Measurements from ENCODE around the gene AFDN. TPM values are rescaled to one million over a fixed set of nuclear protein-coding genes. Genes with fewer than 3 reads are reported as not detected.

AFDN gene
- polyA plus RNA-seq, 1 donor from 2014 or later = 5.7 TPM

DNA sequence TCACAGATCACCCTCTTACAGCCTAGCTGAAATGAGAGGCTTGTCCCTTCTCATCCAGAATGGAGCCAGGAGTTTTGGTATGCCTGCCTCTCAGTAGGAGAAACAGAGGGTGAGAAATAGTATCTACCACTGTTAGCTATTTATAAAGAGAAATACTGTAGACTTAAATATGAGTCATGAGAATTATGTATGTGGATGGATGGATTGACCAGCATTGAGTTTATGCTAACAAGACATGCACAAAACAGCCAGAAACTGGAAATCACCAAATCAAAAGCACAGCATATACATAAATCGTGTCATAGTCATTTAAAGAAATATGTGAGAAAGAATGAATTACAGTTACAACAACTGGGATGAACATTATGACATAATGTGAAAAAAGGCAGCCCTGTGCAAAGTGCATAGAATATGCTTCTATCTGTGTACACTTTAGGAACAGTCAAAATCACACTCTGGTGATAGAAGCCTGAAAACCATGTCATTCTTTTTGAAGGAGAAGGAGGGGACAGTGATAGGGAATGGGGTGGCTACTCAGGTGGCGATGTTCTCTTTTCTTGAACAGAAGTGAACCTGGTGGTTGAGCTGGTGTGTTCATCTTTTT is 90.9 kb downstream of the AFDN start:
- no peak overlapping the region for H3K27ac Mint-ChIP-seq

DNA sequence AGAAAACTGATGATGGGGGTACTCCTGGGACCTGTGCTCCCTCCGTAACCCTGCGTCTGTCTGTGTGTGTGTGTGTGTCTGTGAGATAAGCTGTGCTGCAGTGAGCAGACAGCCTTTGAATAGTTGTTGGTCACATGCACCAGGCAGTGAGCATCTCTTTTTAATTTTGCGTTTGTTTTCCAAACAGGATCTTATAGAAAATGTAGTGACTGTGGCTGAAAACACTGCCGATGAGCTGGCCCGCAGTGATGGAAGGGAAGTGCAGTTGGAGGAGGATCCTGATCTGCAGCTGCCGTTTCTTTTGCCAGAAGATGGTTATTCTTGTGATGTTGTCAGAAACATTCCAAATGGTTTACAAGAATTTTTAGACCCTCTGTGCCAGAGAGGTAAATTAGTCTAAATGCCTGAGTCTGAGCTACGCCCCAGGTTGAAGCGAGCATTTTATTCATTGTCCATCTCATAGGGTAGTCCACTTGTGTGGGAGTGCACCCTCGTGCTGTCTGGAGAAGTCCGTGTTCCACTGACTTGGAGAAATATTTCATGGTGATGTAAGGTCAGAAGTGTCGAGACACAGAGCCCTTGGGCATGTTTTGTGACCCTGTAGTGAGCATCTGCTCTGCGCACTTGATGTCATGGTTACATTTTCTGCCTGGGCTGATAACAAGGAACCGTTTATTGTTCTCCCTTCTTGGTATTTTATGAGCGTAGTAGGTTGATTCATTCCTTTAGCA is 92.0 kb downstream of the AFDN start:
- Mint-ChIP-seq H3K4me1 (no peaks in the 10 kb centered on the region), H3K9me3 (no peaks in the 10 kb centered on the region), H3K36me3 (peaks cover 13% of the 10 kb centered on the region), H3K27me3 (no peaks in the 10 kb centered on the region), H3K4me3 (no peak overlapping the region), H3K27ac (no peak overlapping the region)

More for the DNA sequence above, 90.9 kb downstream of the AFDN start:
- Mint-ChIP-seq H3K9me3 (no peaks in the 10 kb centered on the region), H3K27me3 (no peaks in the 10 kb centered on the region), H3K36me3 (peaks cover 15% of the 10 kb centered on the region), H3K4me1 (no peaks in the 10 kb centered on the region), H3K4me3 (no peak overlapping the region)

DNA sequence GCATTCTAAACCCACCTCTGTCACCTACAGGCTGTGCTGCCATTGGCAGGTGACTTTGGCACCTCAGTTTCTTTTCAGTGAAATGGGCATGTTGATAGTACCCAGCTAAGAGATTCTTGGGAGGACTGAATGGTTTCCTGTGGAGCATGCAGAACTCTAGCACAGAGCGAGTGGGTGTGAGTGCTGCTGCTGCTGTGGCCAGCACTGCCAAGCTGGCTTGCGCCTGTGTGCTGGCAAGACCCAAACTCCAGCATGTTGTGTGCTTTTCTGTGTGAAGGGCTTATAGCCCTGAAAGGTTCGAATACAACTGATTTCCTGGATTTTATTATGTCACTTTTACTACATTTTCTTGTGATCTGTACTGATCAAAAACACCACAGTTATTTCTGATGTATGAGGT is 92.6 kb downstream of the AFDN start:
- H3K27ac Mint-ChIP-seq = no peak overlapping the region
- no peaks in the 10 kb centered on the region for H3K9me3 Mint-ChIP-seq
- no peaks in the 10 kb centered on the region for H3K4me1 Mint-ChIP-seq
- H3K36me3 Mint-ChIP-seq = peaks cover 11% of the 10 kb centered on the region
- H3K4me3 Mint-ChIP-seq = no peak overlapping the region
- H3K27me3 Mint-ChIP-seq = no peaks in the 10 kb centered on the region

DNA sequence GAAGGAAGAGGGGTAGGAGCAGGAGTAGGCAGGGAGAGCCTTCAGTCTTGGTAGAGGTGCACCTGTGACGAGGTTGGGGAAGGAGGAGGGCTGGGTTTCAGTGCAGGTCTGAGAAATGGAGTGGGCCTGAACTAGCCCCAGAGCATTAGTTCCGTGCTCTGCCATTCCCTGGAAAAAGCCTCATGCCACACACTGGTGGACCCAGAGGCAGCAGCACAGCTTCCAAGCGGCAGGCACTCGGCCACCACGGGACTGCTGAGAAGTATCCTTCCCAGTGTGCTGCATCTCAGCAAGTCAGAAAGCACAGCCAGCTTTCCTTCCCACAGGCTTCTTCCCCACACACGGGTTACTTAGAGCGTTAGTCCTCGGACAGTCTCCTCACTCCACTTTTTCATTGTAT is 93.5 kb downstream of the AFDN start:
- Mint-ChIP-seq H3K36me3 (peaks cover 7% of the 10 kb centered on the region), H3K27me3 (no peaks in the 10 kb centered on the region), H3K4me1 (no peaks in the 10 kb centered on the region), H3K9me3 (no peaks in the 10 kb centered on the region), H3K27ac (peak overlapping the region in 1 of 3 donors; percentile 14), H3K4me3 (no peak overlapping the region)

DNA sequence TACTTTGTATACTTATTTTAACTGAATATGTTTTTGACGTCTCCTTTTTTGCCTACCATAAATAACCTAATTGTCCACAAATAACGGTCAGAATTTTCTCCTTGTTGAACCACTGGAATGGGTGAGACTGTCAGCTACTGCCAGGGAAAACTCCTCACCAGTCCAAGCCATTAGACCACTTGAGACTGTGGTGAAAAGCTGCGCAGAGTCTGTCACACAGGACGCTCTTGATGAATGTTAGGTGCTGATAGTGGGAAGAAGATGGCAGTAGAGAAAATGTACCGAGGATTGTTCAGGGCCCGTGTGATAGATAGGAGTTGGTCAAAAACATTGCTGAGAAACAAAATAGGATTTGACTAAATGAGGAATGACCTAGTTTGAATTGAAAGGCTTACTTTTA is 95.1 kb downstream of the AFDN start:
- no peak overlapping the region for H3K4me3 Mint-ChIP-seq
- peaks cover 7% of the 10 kb centered on the region for H3K36me3 Mint-ChIP-seq
- no peaks in the 10 kb centered on the region for H3K27me3 Mint-ChIP-seq
- no peaks in the 10 kb centered on the region for H3K4me1 Mint-ChIP-seq
- no peaks in the 10 kb centered on the region for H3K9me3 Mint-ChIP-seq
- H3K27ac Mint-ChIP-seq = no peak overlapping the region

DNA sequence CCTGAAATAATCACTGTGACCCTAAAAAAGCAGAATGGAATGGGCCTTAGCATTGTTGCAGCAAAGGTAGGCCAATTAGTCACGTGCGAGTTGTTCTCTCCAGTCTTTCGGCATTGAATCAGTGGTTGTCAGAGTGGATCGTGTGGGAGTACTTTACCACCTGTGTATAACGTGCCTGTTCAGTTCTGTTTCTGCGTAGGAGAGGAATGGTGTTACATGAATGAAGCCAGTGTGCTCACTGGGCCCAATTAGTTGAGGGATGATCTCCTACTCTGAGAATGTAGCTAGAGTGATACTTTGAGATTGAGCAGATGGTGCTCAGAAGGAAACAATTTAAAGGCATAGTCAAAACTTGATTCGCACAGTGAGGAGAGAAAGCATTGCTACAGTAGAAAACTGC is 98.3 kb downstream of the AFDN start:
- Mint-ChIP-seq H3K27me3 (no peaks in the 10 kb centered on the region), H3K4me3 (no peak overlapping the region), H3K27ac (no peak overlapping the region), H3K4me1 (no peaks in the 10 kb centered on the region), H3K36me3 (peaks cover 1% of the 10 kb centered on the region), H3K9me3 (no peaks in the 10 kb centered on the region)

DNA sequence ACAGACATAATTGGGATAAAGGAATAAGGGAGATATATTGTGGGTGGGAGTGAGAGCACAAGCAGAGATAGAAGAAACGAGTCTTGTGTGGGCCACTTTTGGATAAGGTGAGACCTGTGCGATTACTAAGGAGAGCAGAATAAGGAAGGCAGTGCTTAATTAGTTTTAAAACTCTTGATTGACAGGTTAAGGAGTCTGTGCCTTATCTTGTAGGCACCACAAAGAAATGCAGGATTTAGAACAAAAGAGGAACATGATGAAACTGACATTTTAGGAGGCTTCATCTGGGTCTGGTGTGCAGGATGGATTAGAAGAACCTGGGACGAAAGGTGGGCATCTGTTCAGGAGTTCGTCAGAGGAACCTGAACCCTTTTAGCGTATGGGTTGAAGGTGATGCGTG is 100.5 kb downstream of the AFDN start:
- H3K27ac Mint-ChIP-seq = no peak overlapping the region
- no peaks in the 10 kb centered on the region for H3K4me1 Mint-ChIP-seq
- H3K36me3 Mint-ChIP-seq = peaks cover 4% of the 10 kb centered on the region
- no peak overlapping the region for H3K4me3 Mint-ChIP-seq
- no peaks in the 10 kb centered on the region for H3K9me3 Mint-ChIP-seq
- H3K27me3 Mint-ChIP-seq = no peaks in the 10 kb centered on the region

DNA sequence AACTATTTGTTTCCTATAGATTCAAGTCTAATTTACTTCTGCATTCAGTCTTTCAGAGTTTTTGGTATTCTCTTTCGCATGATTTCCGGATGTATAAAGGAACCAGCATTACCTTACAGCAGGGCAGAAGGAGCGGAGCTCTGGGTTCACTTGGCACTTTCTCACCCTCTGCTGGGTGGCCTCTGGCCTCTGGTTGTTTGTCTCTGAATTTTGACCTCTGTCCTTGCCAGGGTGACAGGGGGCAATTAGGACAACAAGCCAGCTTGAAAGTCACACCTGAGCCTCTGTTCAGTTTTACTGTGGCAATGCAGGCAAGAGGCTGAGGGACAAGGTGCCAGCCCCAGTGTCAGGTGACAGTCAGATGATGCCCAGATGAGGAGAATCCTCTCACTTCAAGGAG is 101.4 kb downstream of the AFDN start:
- Mint-ChIP-seq H3K36me3 (peaks cover 3% of the 10 kb centered on the region), H3K4me1 (no peaks in the 10 kb centered on the region), H3K27ac (no peak overlapping the region), H3K27me3 (no peaks in the 10 kb centered on the region), H3K9me3 (no peaks in the 10 kb centered on the region), H3K4me3 (no peak overlapping the region)

DNA sequence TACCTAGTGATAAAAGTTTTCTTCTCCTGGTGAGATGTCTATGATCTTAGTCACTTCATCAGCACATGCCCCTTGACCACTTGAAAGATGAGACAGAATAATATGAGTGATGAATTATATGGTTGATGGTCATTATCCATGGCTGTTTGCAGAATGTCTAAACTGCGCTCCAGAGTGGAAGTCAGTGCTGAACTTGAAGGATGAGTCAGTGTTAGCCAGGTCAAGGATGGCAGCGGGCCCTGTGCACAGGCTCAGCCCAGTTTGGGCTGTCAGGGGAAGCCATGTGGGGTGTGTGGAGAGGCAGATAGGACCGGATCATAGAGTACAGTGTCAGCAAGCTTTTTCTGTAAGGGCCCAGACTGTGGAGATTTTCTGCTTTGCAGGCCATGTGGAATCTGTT is 103.6 kb downstream of the AFDN start:
- Mint-ChIP-seq H3K36me3 (peaks cover 5% of the 10 kb centered on the region), H3K4me3 (no peak overlapping the region), H3K9me3 (no peaks in the 10 kb centered on the region), H3K27me3 (no peaks in the 10 kb centered on the region), H3K27ac (no peak overlapping the region), H3K4me1 (no peaks in the 10 kb centered on the region)

DNA sequence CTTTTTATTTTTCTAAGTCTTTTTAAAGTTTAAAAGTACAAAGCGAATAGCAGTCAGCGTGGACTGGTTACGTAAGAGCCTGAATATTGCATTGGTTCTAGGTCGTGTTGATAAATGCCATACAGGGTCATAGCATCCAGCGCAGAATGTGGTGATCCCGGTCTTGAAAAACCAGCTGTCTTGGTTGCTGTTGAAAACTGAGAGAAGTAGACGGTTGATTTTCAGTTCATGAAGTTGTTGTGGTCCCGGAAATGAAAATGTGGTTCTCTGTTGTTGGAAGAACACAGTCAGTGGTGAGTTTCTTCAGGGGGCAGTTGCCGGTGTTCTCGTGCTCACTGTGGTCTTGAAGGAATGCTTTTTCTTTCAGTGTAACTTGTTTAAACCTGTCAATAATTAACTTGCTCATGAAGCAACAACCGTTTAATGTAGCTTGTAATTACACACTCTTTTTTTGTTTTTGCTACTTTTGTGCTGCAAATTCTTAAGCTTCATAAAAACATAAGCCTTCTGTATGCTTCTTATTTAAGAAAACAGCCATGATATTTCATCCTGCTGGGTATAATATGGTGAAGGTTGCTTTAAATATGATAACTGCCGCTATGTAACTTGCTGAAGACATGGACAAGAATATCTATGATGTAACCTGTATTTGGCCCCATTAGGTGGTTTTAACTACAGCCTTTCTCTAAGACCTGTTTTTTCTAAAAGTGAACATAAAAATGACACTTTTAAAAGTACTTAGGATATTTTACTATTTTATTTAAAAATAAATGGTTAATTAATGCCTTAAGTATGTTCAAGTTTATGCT is 106.0 kb downstream of the AFDN start:
- H3K36me3 Mint-ChIP-seq = peaks cover 7% of the 10 kb centered on the region
- H3K27ac Mint-ChIP-seq = no peak overlapping the region
- H3K4me3 Mint-ChIP-seq = no peak overlapping the region
- H3K27me3 Mint-ChIP-seq = no peaks in the 10 kb centered on the region
- H3K4me1 Mint-ChIP-seq = no peaks in the 10 kb centered on the region
- no peaks in the 10 kb centered on the region for H3K9me3 Mint-ChIP-seq

DNA sequence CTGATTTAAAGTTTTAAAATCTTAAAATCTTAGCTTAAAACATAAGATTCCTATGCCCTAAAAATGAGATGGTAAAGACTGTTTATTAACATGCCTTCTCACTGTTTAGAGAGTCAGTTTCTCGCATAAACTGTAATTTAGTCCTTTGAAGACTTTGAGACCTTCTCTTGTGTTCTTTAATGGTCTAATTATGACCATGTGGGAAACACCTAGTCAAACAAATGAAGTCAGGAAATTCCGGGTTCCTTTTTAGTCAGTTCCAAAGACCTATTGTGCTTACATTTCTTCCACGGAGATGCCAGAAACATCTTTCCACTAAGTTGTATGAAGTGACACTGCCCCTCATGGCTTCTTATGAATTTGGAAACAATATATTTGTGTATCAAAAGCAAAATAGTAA is 106.6 kb downstream of the AFDN start:
- H3K36me3 Mint-ChIP-seq = peaks cover 7% of the 10 kb centered on the region
- H3K4me3 Mint-ChIP-seq = no peak overlapping the region
- no peaks in the 10 kb centered on the region for H3K27me3 Mint-ChIP-seq
- no peak overlapping the region for H3K27ac Mint-ChIP-seq
- no peaks in the 10 kb centered on the region for H3K9me3 Mint-ChIP-seq
- H3K4me1 Mint-ChIP-seq = no peaks in the 10 kb centered on the region

DNA sequence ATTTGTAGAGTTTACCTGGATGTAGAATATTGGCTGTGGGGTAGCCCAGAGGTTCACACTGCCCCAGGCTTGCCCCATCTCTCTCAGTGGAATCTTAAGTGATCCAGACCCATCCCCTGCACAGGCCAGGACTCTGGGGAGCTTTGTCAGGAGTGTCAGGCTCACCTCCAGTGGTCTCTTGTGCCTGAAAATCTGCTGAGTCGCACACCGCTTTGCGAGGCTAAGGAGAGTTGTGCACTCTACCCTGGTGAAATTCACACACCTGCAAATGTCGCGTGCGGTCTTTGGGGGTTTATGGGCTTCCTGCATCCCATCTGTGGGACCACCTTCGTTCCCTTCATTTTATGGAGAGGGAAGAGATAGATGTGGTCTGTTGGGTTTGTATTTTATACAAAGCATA is 107.1 kb downstream of the AFDN start:
- peaks cover 7% of the 10 kb centered on the region for H3K36me3 Mint-ChIP-seq
- H3K27me3 Mint-ChIP-seq = no peaks in the 10 kb centered on the region
- no peaks in the 10 kb centered on the region for H3K9me3 Mint-ChIP-seq
- H3K4me3 Mint-ChIP-seq = no peak overlapping the region
- no peaks in the 10 kb centered on the region for H3K4me1 Mint-ChIP-seq
- no peak overlapping the region for H3K27ac Mint-ChIP-seq

DNA sequence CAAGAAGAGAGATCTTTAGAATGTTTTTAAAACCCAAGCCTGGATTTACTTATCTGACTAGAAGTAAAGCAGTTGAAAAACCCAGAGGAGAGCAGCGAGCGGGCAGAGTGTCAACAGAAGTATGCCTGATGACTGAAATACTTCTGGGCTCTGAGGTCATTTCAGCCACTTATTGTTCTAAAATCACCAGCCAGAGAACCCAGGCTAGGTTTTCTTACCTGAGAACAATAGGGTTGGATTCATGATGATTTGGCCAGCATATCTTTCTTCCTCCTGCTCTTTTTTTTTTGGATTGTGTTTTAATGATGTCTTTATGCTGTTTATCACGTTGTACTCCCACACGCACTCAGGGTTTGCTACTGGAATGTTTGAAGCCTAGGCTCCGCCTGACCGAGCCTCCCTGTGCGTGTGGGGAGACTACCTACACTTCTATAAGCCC is 107.7 kb downstream of the AFDN start:
- H3K36me3 Mint-ChIP-seq = peaks cover 7% of the 10 kb centered on the region
- no peaks in the 10 kb centered on the region for H3K27me3 Mint-ChIP-seq
- H3K27ac Mint-ChIP-seq = no peak overlapping the region
- H3K4me3 Mint-ChIP-seq = no peak overlapping the region
- H3K9me3 Mint-ChIP-seq = no peaks in the 10 kb centered on the region
- H3K4me1 Mint-ChIP-seq = no peaks in the 10 kb centered on the region

DNA sequence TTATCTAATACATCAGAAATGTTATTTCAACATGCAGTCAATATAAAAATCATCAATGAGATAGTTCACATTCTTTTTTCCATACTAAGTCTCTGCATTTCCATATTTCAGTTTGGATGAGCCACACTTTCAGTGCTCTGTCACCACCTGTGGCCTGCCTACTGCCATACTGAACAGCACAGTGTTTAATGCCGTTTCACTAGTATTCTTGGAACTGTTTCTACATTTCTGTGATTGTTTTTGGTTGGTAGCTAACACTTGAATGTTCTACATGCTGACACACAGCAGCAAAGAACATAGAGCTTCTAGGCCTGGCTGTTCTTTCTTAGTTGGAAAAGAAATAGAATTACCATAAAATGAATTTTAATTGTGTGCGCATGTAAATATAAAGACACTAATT is 109.3 kb downstream of the AFDN start:
- H3K9me3 Mint-ChIP-seq = no peaks in the 10 kb centered on the region
- H3K4me1 Mint-ChIP-seq = no peaks in the 10 kb centered on the region
- no peaks in the 10 kb centered on the region for H3K27me3 Mint-ChIP-seq
- no peak overlapping the region for H3K27ac Mint-ChIP-seq
- peaks cover 7% of the 10 kb centered on the region for H3K36me3 Mint-ChIP-seq
- H3K4me3 Mint-ChIP-seq = no peak overlapping the region

DNA sequence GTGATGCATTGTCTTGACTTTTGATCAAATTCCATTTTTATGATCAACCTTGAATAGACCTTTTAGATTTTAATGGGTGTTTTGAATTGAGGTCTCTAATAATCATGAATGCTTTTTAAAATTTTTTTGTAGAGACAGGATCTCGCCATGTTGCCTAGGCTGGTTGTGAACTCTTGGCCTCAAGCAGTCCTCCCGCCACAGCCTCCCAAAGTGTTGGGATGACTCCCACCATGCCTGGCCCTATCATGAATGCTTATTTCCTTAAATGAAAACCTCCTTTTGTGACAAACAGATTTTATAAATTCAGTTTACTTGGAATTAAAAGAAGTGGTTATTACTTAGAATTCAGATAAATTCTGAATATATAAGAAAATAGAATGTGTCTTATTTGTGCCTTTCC is 110.6 kb downstream of the AFDN start:
- H3K9me3 Mint-ChIP-seq = no peaks in the 10 kb centered on the region
- no peak overlapping the region for H3K4me3 Mint-ChIP-seq
- H3K4me1 Mint-ChIP-seq = no peaks in the 10 kb centered on the region
- H3K36me3 Mint-ChIP-seq = peaks cover 4% of the 10 kb centered on the region
- no peaks in the 10 kb centered on the region for H3K27me3 Mint-ChIP-seq
- no peak overlapping the region for H3K27ac Mint-ChIP-seq

Measured in IgD-negative memory B cell (primary cell).